K562 (cell line): ENCODE data around the gene CFAP70. TPM values are rescaled to one million over a fixed set of nuclear protein-coding genes. Genes with fewer than 3 reads are reported as not detected.

Source experiments
- ARID2 ChIP-seq: fragments of 450-650 bp; IDR thresholded peaks from 2 replicates; pipeline ENCODE4 v1.6.1; 2017; ENCODE audit warnings: antibody characterized with exemption, mild to moderate bottlenecking
- CTBP1 ChIP-seq: fragments of 450-650 bp; IDR thresholded peaks from 2 replicates; pipeline ENCODE4 v1.6.1; 2016; ENCODE audit warnings: borderline replicate concordance
- HBP1 ChIP-seq: fragments of 450-650 bp; formaldehyde crosslinking; IDR thresholded peaks from 2 replicates; pipeline ENCODE4 v1.4.0; 2022; ENCODE audit warnings: missing genetic modification characterization
- HES1 ChIP-seq: fragments of 450-650 bp; IDR thresholded peaks from 2 replicates; pipeline ENCODE4 v1.6.1; 2016; ENCODE audit warnings: low read depth, mild to moderate bottlenecking, moderate library complexity
- HOMEZ ChIP-seq: fragments of 250-450 bp; sonication (Bioruptor Pico); IDR thresholded peaks from 2 replicates; pipeline ENCODE4 v1.4.0; 2020; ENCODE audit warnings: mild to moderate bottlenecking, moderate library complexity
- HSF4 ChIP-seq: fragments of 250-450 bp; sonication (Bioruptor Pico); IDR thresholded peaks from 2 replicates; pipeline ENCODE4 v2.1.2; 2022; ENCODE audit warnings: mild to moderate bottlenecking, moderate library complexity, borderline replicate concordance
- KAT7 ChIP-seq: sonication (generic); formaldehyde crosslinking; IDR thresholded peaks from 2 replicates; pipeline ENCODE4 v1.8.0; 2022; ENCODE audit warnings: missing genetic modification reagents, mild to moderate bottlenecking, borderline replicate concordance
- KDM4B ChIP-seq, 2 experiments: fragments of 450-650 bp in 1 of 2; sonication (generic) in 1 of 2; IDR thresholded peaks; 2 replicates each; pipeline ENCODE4 v1.6.1; 2016 to 2017; ENCODE audit warnings: borderline replicate concordance in 2 of 2, antibody characterized with exemption in 1 of 2, low read depth in 1 of 2, mild to moderate bottlenecking in 1 of 2
- NFE2L1 ChIP-seq: fragments of 450-650 bp; IDR thresholded peaks from 2 replicates; pipeline ENCODE4 v1.6.1; 2016; ENCODE audit warnings: missing genetic modification characterization, low read depth, mild to moderate bottlenecking, missing compliant biosample characterization, moderate library complexity, borderline replicate concordance
- PCBP2 ChIP-seq: fragments of 200-400 bp; formaldehyde crosslinking; IDR thresholded peaks from 2 replicates; pipeline ENCODE4 v1.6.1; 2018; ENCODE audit warnings: low read length, low read depth, mild to moderate bottlenecking, moderate library complexity; ENCODE audit not compliant: poor library complexity, severe bottlenecking
- RBM15 ChIP-seq: fragments of 200-400 bp; formaldehyde crosslinking; IDR thresholded peaks from 2 replicates; pipeline ENCODE4 v1.6.1; 2018; ENCODE audit warnings: mild to moderate bottlenecking, low read length, moderate library complexity; ENCODE audit not compliant: insufficient read depth
- RBM25 ChIP-seq: fragments of 200-400 bp; formaldehyde crosslinking; IDR thresholded peaks from 2 replicates; pipeline ENCODE4 v1.6.1; 2018; ENCODE audit warnings: low read length, low read depth, moderate library complexity; ENCODE audit not compliant: severe bottlenecking
- TAF15 ChIP-seq: fragments of 200-400 bp; formaldehyde crosslinking; IDR thresholded peaks from 2 replicates; pipeline ENCODE4 v1.6.1; 2017; ENCODE audit warnings: mild to moderate bottlenecking, low read depth, low read length, moderate library complexity
- TBP ChIP-seq: optimal IDR thresholded peaks from 2 replicates; pipeline ENCODE3; 2011; ENCODE audit warnings: low read depth, low read length, improper control_type of control experiment
- TRIM24 ChIP-seq, 2 experiments: fragments of 450-650 bp; IDR thresholded peaks; 2 replicates each; pipeline ENCODE4 v1.6.1; 2016
- TRIM28 ChIP-seq: fragments of 450-650 bp; IDR thresholded peaks from 2 replicates; pipeline ENCODE4 v1.6.1; 2017
- WHSC1 ChIP-seq: IDR thresholded peaks from one replicate; pipeline ENCODE4 v1.6.1; 2012; ENCODE audit warnings: low read length, control low read depth, inconsistent platforms
- ZNF143 ChIP-seq: sonication (generic); formaldehyde crosslinking; IDR thresholded peaks from 2 replicates; pipeline ENCODE4 v1.9.0; 2022; ENCODE audit warnings: mild to moderate bottlenecking, missing genetic modification reagents
- ZNF197 ChIP-seq: fragments of 200-800 bp; sonication (Bioruptor generic); IDR thresholded peaks from 2 replicates; pipeline ENCODE4 v1.6.1; 2016; ENCODE audit warnings: low read depth, missing genetic modification characterization, missing compliant biosample characterization
- ZNF212 ChIP-seq: fragments of 450-650 bp; formaldehyde crosslinking; IDR thresholded peaks from 2 replicates; pipeline ENCODE4 v1.4.0; 2020; ENCODE audit warnings: mild to moderate bottlenecking
- ZNF740 ChIP-seq, 3 experiments: fragments of 200-800 bp in 1 of 3; sonication (Bioruptor generic) in 1 of 3; sonication (generic) in 1 of 3; formaldehyde crosslinking in 1 of 3; IDR thresholded peaks; 2 replicates each; pipeline versions ENCODE4 v1.6.1 to v1.8.0; 2016 to 2022; ENCODE audit warnings: mild to moderate bottlenecking in 2 of 3, missing compliant biosample characterization in 2 of 3, missing genetic modification characterization in 2 of 3, missing genetic modification reagents in 1 of 3
- ZNF778 ChIP-seq: fragments of 450-650 bp; formaldehyde crosslinking; IDR thresholded peaks from 2 replicates; pipeline ENCODE4 v1.4.0; 2020; ENCODE audit warnings: mild to moderate bottlenecking, moderate library complexity
- ZZZ3 ChIP-seq: fragments of 450-650 bp; IDR thresholded peaks from 2 replicates; pipeline ENCODE4 v1.6.1; 2016; ENCODE audit warnings: antibody characterized with exemption, mild to moderate bottlenecking, moderate library complexity
- polyA plus RNA-seq, 8 experiments: library from polyadenylated mRNA; depleted of rRNA in 4 of 8; stranded (reverse) in 5 of 8; unstranded in 3 of 8; fragments of >200 nt; fragmentation: Nextera tagmentation in 2 of 8; fragmentation: Illumina TruSeq in 1 of 8; extraction: Ambion mirVana in 2 of 8; extraction: Trizol in 1 of 8; gene quantifications; 2 replicates each; pipeline versions ENCODE4 v1.2.1 to v1.2.3, GENCODE V29; 2011 to 2014; ENCODE audit warnings: inconsistent platforms in 1 of 8, missing spikeins in 1 of 8
- total RNA-seq, 7 experiments: library from RNA; depleted of rRNA in 6 of 7; stranded (reverse); fragments of >200 nt in 6 of 7; fragmentation: Illumina TruSeq in 2 of 7; extraction: Trizol in 2 of 7; gene quantifications; 2 replicates each; pipeline versions ENCODE4 v1.2.1 to v1.2.3, GENCODE V29; 2011 to 2021; ENCODE audit warnings: low replicate concordance in 1 of 7

Gene CFAP70
- total and polyA plus RNA-seq, 9 of the 15 experiments (the other 6 are each of a cell fraction or from before 2014, with no cell fraction given): 0.27 to 1.6 (median 0.86) TPM

GRCh38 chr10:73366381-73367298 lies 8.0 kb upstream of the CFAP70 start (continued):
- TF ChIP-seq HBP1 (CRISPR knock-in tag): peak; percentile 63; the same call in 1 of the 2 replicates
- TF ChIP-seq NFE2L1 (tag): no peak
- no peak for TF ChIP-seq KDM4B (IDR thresholded peaks at IDR 0.05; ENCODE audit: borderline replicate concordance in 2 of 2, low read depth in 1 of 2)
- TF ChIP-seq RBM25: no peak
- no peak for TF ChIP-seq RBM15
- no peak for TF ChIP-seq ZZZ3
- no peak for TF ChIP-seq ZNF212 (CRISPR knock-in tag)
- TF ChIP-seq HOMEZ (CRISPR knock-in tag): no peak
- TF ChIP-seq KAT7: 0 out of 2 replicates have a peak, but pooled peaks have one; percentile 25
- TF ChIP-seq ZNF197 (CRISPR knock-in tag): no peak
- peak in 1 of 2 experiments; percentile 78; a peak in 2 of 4 replicates for TF ChIP-seq TRIM24 (IDR thresholded peaks at IDR 0.05)
- TF ChIP-seq TRIM28: no peak
- TF ChIP-seq HES1: 0 out of 2 replicates have a peak, but pooled peaks have one; percentile 39
- peak; percentile 81 for TF ChIP-seq CTBP1
- TF ChIP-seq PCBP2: no peak
- TF ChIP-seq ZNF143: no peak
- TF ChIP-seq WHSC1: no peak
- no peak for TF ChIP-seq HSF4 (CRISPR knock-in tag)
- no peak for TF ChIP-seq ZNF740 (CRISPR knock-in tag; IDR thresholded peaks at IDR 0.05)
- 0 out of 4 replicates have a peak, but pooled peaks of 1 of the 2 experiments have one; percentile 33 for TF ChIP-seq ZNF740 (tag; IDR thresholded peaks at IDR 0.05)
- no peak for TF ChIP-seq TBP
- TF ChIP-seq ARID2: no peak
- no peak for TF ChIP-seq ZNF778
- no peak for TF ChIP-seq TAF15
